Upper lobe of left lung (tissue), 4 donors: ENCODE data around the gene TBC1D8.

Source experiments
- POLR2A ChIP-seq, 4 donors: fragments of 450-650 bp; IDR thresholded peaks; one replicate each; pipeline ENCODE4 v1.5.1; 2016 to 2017; ENCODE audit warnings: antibody characterized with exemption in 4 of 4, mild to moderate bottlenecking in 2 of 4
- POLR2AphosphoS5 ChIP-seq, 2 donors: sonication (generic); formaldehyde crosslinking; IDR thresholded peaks; one replicate each; pipeline ENCODE4 v1.5.1; 2017; ENCODE audit warnings: antibody characterized with exemption in 2 of 2
- TF ChIP-seq, protein P1 (sequence below), 6 experiments: fragments of 450-650 bp in 4 of 6; fragments of 200-600 bp in 2 of 6; sonication (generic) in 2 of 6; IDR thresholded peaks; one replicate each; pipeline ENCODE4 v1.5.1; 2016 to 2019; ENCODE audit warnings: antibody characterized with exemption in 6 of 6

DNA sequence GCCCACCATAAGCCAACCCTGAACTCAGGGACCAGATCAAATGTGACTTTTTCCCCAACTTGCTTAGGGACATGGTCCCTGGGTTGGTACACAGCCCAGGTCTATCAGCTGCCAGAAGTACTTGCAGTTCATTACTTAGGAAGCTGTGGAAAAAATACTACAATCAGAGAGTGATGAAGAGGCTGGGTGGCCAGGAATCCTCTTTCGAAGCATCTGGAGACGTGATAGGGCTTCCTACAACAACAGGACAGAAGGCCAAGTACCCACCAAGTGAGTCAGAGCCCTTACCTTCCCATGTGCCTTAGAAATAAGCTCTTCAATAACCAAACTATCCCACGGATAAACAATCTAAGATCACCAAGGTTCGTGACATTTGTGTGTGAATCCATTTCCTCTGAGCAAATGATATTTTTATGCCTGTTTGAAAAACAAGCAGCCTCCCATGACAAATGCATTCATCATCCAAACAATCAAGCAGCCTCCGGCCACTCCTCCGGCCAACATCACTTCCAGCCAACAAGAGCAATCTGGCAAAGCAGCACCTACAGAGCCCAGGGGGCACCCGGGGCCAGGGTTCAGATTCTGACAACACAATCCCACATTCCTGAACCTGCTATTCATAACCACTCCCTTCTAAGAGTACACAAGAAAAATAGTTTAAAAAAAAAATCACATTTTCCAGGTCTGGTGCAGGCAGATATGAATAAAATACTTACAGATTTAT, 26.4 kb downstream of the TBC1D8 start:
- no peak for TF ChIP-seq POLR2A (IDR thresholded peaks at IDR 0.05)
- TF ChIP-seq, protein P1, sequence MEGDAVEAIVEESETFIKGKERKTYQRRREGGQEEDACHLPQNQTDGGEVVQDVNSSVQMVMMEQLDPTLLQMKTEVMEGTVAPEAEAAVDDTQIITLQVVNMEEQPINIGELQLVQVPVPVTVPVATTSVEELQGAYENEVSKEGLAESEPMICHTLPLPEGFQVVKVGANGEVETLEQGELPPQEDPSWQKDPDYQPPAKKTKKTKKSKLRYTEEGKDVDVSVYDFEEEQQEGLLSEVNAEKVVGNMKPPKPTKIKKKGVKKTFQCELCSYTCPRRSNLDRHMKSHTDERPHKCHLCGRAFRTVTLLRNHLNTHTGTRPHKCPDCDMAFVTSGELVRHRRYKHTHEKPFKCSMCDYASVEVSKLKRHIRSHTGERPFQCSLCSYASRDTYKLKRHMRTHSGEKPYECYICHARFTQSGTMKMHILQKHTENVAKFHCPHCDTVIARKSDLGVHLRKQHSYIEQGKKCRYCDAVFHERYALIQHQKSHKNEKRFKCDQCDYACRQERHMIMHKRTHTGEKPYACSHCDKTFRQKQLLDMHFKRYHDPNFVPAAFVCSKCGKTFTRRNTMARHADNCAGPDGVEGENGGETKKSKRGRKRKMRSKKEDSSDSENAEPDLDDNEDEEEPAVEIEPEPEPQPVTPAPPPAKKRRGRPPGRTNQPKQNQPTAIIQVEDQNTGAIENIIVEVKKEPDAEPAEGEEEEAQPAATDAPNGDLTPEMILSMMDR (IDR thresholded peaks at IDR 0.05), result no peak
- TF ChIP-seq POLR2AphosphoS5 (IDR thresholded peaks at IDR 0.05), result peak; percentile 59 to 65
